Activated CD8-positive, alpha-beta memory T cell treated with anti-CD3 and anti-CD28 coated beads, Interleukin-2, amount 50 U/mL, for 24 hours (primary cell): Measurements from ENCODE around the gene PLCG2.
"Not testable (repeated sequence)": the region's sequence is repeated elsewhere in the genome, so short reads cannot be mapped to it uniquely, and the experiment has no call there.

ENCODE experiments used
- DNase-seq: peaks from one replicate; pipeline ENCODE4 v3.0.0-alpha.2; 2020; ENCODE audit errors: extremely low read depth

Gene PLCG2

GRCh38 chr16:81877490-81877889 lies 98.4 kb downstream of the PLCG2 start:
- DNase-seq = not testable (repeated sequence)

GRCh38 chr16:81878529-81878928 lies 99.4 kb downstream of the PLCG2 start:
- no peak for DNase-seq

- DNase-seq = no peak
Observed at GRCh38 chr16:81879625-81880024, 100.5 kb downstream of the PLCG2 start.

- DNase-seq = no peak
Observed at GRCh38 chr16:81880816-81881215, 101.7 kb downstream of the PLCG2 start.

GRCh38 chr16:81881228-81881627 lies 102.1 kb downstream of the PLCG2 start:
- DNase-seq = no peak

GRCh38 chr16:81882559-81882958 lies 103.5 kb downstream of the PLCG2 start:
- no peak for DNase-seq

- no peak for DNase-seq
Observed at GRCh38 chr16:81883235-81883634, 104.1 kb downstream of the PLCG2 start.

GRCh38 chr16:81885976-81886586 lies 107.0 kb downstream of the PLCG2 start:
- no peak for DNase-seq

- no peak for DNase-seq
Observed at GRCh38 chr16:81888520-81889394, 109.7 kb downstream of the PLCG2 start.

GRCh38 chr16:81891736-81892364 lies 112.8 kb downstream of the PLCG2 start:
- no peak for DNase-seq

- DNase-seq = no peak
Observed at GRCh38 chr16:81894592-81894991, 115.5 kb downstream of the PLCG2 start.

- DNase-seq = no peak
Observed at GRCh38 chr16:81896902-81897301, 117.8 kb downstream of the PLCG2 start.

- DNase-seq = no peak
Observed at GRCh38 chr16:81899601-81900000, 120.5 kb downstream of the PLCG2 start.

GRCh38 chr16:81900014-81900413 lies 120.9 kb downstream of the PLCG2 start:
- DNase-seq = no peak

- no peak for DNase-seq
Observed at GRCh38 chr16:81900456-81900855, 121.4 kb downstream of the PLCG2 start.

- DNase-seq = no peak
Observed at GRCh38 chr16:81901484-81901883, 122.4 kb downstream of the PLCG2 start.

GRCh38 chr16:81902025-81902424 lies 122.9 kb downstream of the PLCG2 start:
- DNase-seq = no peak

- DNase-seq = no peak
Observed at GRCh38 chr16:81904320-81904719, 125.2 kb downstream of the PLCG2 start.

- DNase-seq = no peak
Observed at GRCh38 chr16:81905277-81905676, 126.2 kb downstream of the PLCG2 start.

- DNase-seq = no peak
Observed at GRCh38 chr16:81907681-81908080, 128.6 kb downstream of the PLCG2 start.

GRCh38 chr16:81908466-81909262 lies 129.6 kb downstream of the PLCG2 start:
- DNase-seq = no peak

GRCh38 chr16:81910366-81910885 lies 131.3 kb downstream of the PLCG2 start:
- no peak for DNase-seq
